Upper lobe of left lung (tissue), 4 donors: ENCODE measurements around the gene ZNF512B.

Source experiments
- EP300 ChIP-seq, 4 donors: sonication (generic); formaldehyde crosslinking; IDR thresholded peaks; one replicate each; pipeline ENCODE4 v1.5.1; 2017; ENCODE audit warnings: antibody characterized with exemption in 4 of 4, control low read depth in 2 of 4
- POLR2A ChIP-seq, 4 donors: fragments of 450-650 bp; IDR thresholded peaks; one replicate each; pipeline ENCODE4 v1.5.1; 2016 to 2017; ENCODE audit warnings: antibody characterized with exemption in 4 of 4, mild to moderate bottlenecking in 2 of 4
- POLR2AphosphoS5 ChIP-seq, 2 donors: sonication (generic); formaldehyde crosslinking; IDR thresholded peaks; one replicate each; pipeline ENCODE4 v1.5.1; 2017; ENCODE audit warnings: antibody characterized with exemption in 2 of 2
- TF ChIP-seq, protein P1 (sequence below), 6 experiments: fragments of 450-650 bp in 4 of 6; fragments of 200-600 bp in 2 of 6; sonication (generic) in 2 of 6; IDR thresholded peaks; one replicate each; pipeline ENCODE4 v1.5.1; 2016 to 2019; ENCODE audit warnings: antibody characterized with exemption in 6 of 6

DNA sequence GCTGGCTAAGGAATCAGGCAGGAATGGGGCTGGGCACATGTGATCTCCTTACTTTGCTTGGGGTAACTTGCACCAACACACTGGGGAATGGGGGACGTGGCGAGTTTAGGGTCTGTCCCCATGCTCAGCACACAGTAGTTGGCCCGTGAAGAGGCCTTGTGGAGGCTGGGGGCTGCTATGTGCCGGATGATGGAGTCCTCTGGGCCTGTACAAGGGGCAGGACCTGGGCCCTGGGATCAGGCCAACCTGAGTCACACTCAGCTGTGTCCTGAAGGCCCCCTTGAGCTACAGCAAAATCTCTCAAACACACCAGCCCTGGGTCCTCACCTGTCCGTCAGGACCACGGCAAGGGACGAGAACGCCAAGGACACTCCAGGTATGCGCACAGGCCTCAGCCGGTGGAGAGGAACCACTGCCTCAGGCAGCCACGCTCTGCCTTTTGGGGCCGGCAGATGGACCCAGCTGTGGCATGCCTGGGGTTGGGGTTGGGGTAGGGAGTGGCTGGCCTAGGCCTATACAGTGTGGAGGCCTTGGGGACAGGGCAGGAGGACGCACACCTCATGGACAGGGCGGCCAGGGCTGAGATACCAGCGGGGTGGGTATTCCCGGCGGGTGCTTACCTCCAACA lies 24.6 kb downstream of the ZNF512B start:
- TF ChIP-seq, protein P1, sequence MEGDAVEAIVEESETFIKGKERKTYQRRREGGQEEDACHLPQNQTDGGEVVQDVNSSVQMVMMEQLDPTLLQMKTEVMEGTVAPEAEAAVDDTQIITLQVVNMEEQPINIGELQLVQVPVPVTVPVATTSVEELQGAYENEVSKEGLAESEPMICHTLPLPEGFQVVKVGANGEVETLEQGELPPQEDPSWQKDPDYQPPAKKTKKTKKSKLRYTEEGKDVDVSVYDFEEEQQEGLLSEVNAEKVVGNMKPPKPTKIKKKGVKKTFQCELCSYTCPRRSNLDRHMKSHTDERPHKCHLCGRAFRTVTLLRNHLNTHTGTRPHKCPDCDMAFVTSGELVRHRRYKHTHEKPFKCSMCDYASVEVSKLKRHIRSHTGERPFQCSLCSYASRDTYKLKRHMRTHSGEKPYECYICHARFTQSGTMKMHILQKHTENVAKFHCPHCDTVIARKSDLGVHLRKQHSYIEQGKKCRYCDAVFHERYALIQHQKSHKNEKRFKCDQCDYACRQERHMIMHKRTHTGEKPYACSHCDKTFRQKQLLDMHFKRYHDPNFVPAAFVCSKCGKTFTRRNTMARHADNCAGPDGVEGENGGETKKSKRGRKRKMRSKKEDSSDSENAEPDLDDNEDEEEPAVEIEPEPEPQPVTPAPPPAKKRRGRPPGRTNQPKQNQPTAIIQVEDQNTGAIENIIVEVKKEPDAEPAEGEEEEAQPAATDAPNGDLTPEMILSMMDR (IDR thresholded peaks at IDR 0.05), result no peak
- TF ChIP-seq POLR2A (IDR thresholded peaks at IDR 0.05), result no peak
- no peak for TF ChIP-seq EP300 (IDR thresholded peaks at IDR 0.05)
- TF ChIP-seq POLR2AphosphoS5 (IDR thresholded peaks at IDR 0.05), result no peak
